NB4 (cell line): ENCODE measurements around the gene RGS11.

ENCODE experiments used
- CTCF ChIP-seq: IDR thresholded peaks from one replicate; pipeline ENCODE4 v1.5.1; 2012; ENCODE audit warnings: low read depth, low read length
- MAX ChIP-seq: IDR thresholded peaks from 2 replicates; pipeline ENCODE4 v1.6.1; 2011; ENCODE audit warnings: low read depth, low read length
- POLR2A ChIP-seq: IDR thresholded peaks from 2 replicates; pipeline ENCODE4 v1.6.1; 2011; ENCODE audit warnings: mild to moderate bottlenecking; ENCODE audit not compliant: insufficient read length; ENCODE audit errors: extremely low read depth

GRCh38 chr16:273547-274421 lies 2.0 kb downstream of the RGS11 start:
- TF ChIP-seq CTCF (no peak), POLR2A (no peak), MAX (no peak)
